ENCODE measurements around the gene AUH.
"Not testable (repeated sequence)": the region's sequence is repeated elsewhere in the genome, so short reads cannot be mapped to it uniquely, and the experiment has no call there.

Gene AUH

DNA sequence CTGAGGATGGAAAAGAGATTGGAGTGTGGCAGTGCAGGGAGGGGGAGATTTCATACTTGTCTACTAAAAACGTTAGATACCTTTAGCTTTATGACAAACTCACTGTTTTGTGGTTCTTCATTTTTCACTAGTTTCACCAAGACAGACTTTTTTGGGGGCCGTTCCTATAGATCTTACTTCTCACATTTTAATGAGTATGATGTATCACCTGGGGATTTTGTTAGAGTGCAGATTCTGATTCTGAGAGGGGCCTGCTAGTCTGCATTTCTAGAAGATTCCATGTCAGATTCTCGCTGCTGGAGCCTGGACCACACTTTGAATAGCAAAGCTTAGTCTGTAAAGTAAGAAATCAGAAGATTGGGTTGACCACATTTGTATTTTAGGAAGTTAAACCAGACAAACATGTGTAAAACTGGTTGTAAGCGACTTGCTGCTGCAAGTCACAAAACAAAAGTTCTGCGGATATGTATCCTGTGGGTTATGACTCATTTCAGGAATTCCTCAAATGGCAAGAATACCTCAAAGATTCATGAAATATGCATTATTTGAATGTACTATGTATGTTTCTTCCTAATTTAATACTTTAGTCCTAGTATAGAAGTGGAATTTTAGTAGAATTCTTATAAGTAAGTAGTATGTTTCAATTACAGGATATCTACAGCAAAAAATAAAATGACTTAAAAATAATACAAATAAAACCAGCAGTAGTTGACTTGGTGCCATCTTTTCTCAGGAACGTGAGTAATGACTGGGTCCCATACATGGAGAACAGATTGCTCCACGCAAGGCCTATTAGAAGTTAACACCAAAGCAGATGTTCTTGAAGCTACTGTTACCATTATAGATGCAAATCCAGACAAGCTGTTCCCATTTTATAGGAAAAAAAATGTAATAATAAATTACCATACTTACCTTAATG is 34.1 kb upstream of the AUH start:
- DNase-seq (ENCODE audit: low read depth, low spot score) = no peak
- Histone ChIP-seq H3K27ac (ENCODE audit: low read length) (no peak overlapping the region), H3K9me3 (ENCODE audit: control insufficient read depth, insufficient read depth, low read length) (no peaks in the 10 kb centered on the region), H3K4me3 (ENCODE audit: low read length) (no peak overlapping the region), H3K4me1 (ENCODE audit: control insufficient read depth, insufficient read depth, low read length) (no peaks in the 10 kb centered on the region), H3K27me3 (ENCODE audit: control insufficient read depth, insufficient read depth, low read length) (no peaks in the 10 kb centered on the region), H3K36me3 (ENCODE audit: control insufficient read depth, insufficient read depth, low read length) (no peaks in the 10 kb centered on the region)
- WGBS (ENCODE audit: insufficient coverage, insufficient read length) = no CpG with 5 or more reads among the region's 7 CpGs

DNA sequence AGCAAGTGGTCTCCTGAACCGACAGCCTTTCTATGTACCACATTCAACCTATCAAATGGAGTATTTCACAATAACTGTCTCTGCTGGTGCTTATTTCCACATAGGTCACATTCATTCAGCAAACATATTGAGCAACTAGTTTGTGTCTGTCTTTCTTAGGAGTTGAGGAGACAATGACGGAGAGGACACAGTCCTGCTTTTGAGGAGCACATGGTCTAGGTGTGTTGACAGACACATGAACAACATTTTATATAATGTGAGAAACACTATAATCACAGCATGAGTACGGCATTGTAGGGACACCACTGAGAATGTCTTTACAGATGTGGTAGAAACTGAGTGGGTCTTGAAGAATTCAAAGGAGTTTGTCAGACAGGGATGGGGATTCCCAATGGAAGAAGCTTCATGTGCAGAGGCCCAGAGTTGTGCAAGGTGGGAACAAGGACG is 33.4 kb upstream of the AUH start:
- Histone ChIP-seq H3K9me3 (ENCODE audit: control insufficient read depth, insufficient read depth, low read length) (no peaks in the 10 kb centered on the region), H3K4me1 (ENCODE audit: control insufficient read depth, insufficient read depth, low read length) (no peaks in the 10 kb centered on the region), H3K36me3 (ENCODE audit: control insufficient read depth, insufficient read depth, low read length) (no peaks in the 10 kb centered on the region), H3K27ac (ENCODE audit: low read length) (no peak overlapping the region), H3K27me3 (ENCODE audit: control insufficient read depth, insufficient read depth, low read length) (no peaks in the 10 kb centered on the region), H3K4me3 (ENCODE audit: low read length) (no peak overlapping the region)
- no CpG with 5 or more reads among the region's 4 CpGs for whole genome bisulfite sequencing (ENCODE audit: insufficient coverage, insufficient read length)
- no peak for DNase-seq (ENCODE audit: low read depth, low spot score)

DNA sequence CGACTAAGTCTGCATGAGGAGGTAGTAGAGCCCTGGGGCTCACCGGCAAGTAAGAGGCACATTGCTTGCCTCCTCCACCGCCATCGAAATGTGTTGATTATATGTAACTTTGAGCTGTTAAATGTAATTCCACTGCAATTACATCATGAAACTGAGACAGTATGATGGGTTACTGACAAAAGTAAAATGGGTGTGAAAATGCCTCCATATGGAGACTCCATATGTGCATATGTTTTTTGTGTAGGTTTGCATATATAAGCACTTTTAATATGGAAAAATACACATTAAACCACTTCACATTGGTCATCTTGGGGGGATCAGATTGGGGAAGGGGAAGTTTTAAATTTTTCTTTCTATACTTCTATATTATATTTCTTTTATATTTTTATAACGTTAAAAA is 32.1 kb upstream of the AUH start:
- DNase-seq (ENCODE audit: low read depth, low spot score) = no peak
- WGBS (ENCODE audit: insufficient coverage, insufficient read length) = 100% methylated on average over 1 of the region's 5 CpGs
- H3K27ac ChIP-seq (ENCODE audit: low read length) = no peak overlapping the region
- H3K4me1 ChIP-seq (ENCODE audit: control insufficient read depth, insufficient read depth, low read length) = no peaks in the 10 kb centered on the region
- H3K36me3 ChIP-seq (ENCODE audit: control insufficient read depth, insufficient read depth, low read length) = no peaks in the 10 kb centered on the region
- no peaks in the 10 kb centered on the region for H3K27me3 ChIP-seq (ENCODE audit: control insufficient read depth, insufficient read depth, low read length)
- no peak overlapping the region for H3K4me3 ChIP-seq (ENCODE audit: low read length)
- no peaks in the 10 kb centered on the region for H3K9me3 ChIP-seq (ENCODE audit: control insufficient read depth, insufficient read depth, low read length)

DNA sequence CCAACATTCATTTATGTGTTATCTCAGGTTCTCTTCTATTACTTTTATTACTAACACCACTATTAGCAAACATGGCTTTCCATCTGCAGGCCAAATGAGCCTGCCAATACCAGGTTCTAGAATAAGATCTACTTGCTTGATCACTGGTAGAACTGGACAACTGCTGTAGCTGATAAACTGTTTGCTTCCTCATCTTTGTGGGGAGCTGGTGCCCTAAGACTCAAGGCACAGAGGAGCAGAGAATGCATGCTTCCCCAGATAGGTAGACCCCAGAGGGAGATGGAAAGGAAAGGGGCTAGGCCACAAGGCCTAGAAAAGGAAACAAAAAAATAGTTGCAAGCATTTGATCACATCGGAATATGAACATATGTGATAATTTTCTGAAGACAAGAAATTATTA is 30.7 kb upstream of the AUH start:
- H3K36me3 ChIP-seq (ENCODE audit: control insufficient read depth, insufficient read depth, low read length) = no peaks in the 10 kb centered on the region
- no peaks in the 10 kb centered on the region for H3K27me3 ChIP-seq (ENCODE audit: control insufficient read depth, insufficient read depth, low read length)
- no peaks in the 10 kb centered on the region for H3K9me3 ChIP-seq (ENCODE audit: control insufficient read depth, insufficient read depth, low read length)
- no peak overlapping the region for H3K4me3 ChIP-seq (ENCODE audit: low read length)
- DNase-seq (ENCODE audit: low read depth, low spot score) = no peak
- no peaks in the 10 kb centered on the region for H3K4me1 ChIP-seq (ENCODE audit: control insufficient read depth, insufficient read depth, low read length)
- no CpG with 5 or more reads among the region's 1 CpG for WGBS (ENCODE audit: insufficient coverage, insufficient read length)
- no peak overlapping the region for H3K27ac ChIP-seq (ENCODE audit: low read length)

DNA sequence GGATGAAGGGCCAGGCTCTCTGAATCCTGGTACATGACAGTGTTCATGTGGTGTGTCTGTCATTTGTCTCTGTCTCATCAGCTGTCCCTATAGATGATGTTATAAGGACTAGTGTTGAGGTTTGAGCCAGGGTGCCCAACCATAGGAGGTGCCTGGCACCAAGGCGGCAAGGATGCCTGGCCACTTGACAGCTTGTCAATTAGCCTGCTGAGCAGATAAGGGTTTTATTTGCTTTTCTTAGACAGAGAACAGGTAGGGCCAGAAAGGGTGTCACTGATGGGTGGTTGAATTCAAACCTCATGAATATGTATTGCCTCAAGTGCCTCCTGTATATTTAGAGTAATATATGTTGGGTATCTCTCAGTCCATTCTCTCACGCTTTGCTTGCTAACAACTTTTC is 30.1 kb upstream of the AUH start:
- no CpG with 5 or more reads among the region's 2 CpGs for WGBS (ENCODE audit: insufficient coverage, insufficient read length)
- H3K9me3 ChIP-seq (ENCODE audit: control insufficient read depth, insufficient read depth, low read length) = no peaks in the 10 kb centered on the region
- no peak for DNase-seq (ENCODE audit: low read depth, low spot score)
- no peaks in the 10 kb centered on the region for H3K36me3 ChIP-seq (ENCODE audit: control insufficient read depth, insufficient read depth, low read length)
- no peaks in the 10 kb centered on the region for H3K4me1 ChIP-seq (ENCODE audit: control insufficient read depth, insufficient read depth, low read length)
- no peak overlapping the region for H3K27ac ChIP-seq (ENCODE audit: low read length)
- no peaks in the 10 kb centered on the region for H3K27me3 ChIP-seq (ENCODE audit: control insufficient read depth, insufficient read depth, low read length)
- H3K4me3 ChIP-seq (ENCODE audit: low read length) = no peak overlapping the region

DNA sequence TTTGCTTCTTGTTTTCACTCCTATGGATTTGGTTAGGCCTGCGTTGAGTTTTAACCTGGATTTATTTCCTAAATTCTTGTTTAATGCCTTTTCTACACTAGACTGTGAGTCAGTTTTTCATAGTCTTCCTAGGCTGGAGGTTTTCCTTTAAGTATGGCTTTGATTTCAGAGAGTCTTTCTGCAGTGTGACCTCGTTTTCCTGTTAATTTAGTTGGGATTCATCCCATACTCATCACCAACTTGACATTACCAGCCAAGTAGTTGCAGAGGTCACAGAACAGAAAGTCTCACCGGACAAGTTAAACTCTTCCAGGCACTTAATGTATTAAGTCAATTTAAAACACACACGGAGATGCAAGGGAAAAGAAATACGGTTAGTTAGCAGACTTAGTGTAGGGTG is 29.7 kb upstream of the AUH start:
- Histone ChIP-seq H3K27me3 (ENCODE audit: control insufficient read depth, insufficient read depth, low read length) (no peaks in the 10 kb centered on the region), H3K4me1 (ENCODE audit: control insufficient read depth, insufficient read depth, low read length) (no peaks in the 10 kb centered on the region), H3K36me3 (ENCODE audit: control insufficient read depth, insufficient read depth, low read length) (no peaks in the 10 kb centered on the region), H3K4me3 (ENCODE audit: low read length) (no peak overlapping the region), H3K27ac (ENCODE audit: low read length) (no peak overlapping the region), H3K9me3 (ENCODE audit: control insufficient read depth, insufficient read depth, low read length) (no peaks in the 10 kb centered on the region)
- WGBS (ENCODE audit: insufficient coverage, insufficient read length) = no CpG with 5 or more reads among the region's 5 CpGs
- no peak for DNase-seq (ENCODE audit: low read depth, low spot score)

DNA sequence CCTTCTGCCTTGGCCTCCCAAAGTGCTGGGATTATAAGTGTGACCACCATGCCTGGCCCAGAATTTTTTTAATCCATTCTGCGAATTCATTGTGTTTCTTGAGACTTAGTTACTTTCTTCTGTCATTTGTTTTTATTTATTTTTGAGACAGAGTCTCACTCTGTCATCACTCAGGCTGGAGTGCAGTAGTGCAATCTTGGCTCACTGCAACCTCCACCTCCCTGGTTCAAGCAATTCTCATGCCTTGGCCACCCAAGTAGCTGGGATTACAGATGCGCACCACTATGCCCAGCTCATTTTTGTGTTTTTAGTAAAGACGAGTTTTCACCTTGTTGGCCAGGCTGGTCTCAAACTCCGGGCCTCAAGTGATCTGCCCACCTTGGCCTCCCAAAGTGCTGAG is 28.0 kb upstream of the AUH start:
- not testable (repeated sequence) for H3K27me3 ChIP-seq (ENCODE audit: control insufficient read depth, insufficient read depth, low read length); H3K9me3 ChIP-seq (ENCODE audit: control insufficient read depth, insufficient read depth, low read length); H3K4me1 ChIP-seq (ENCODE audit: control insufficient read depth, insufficient read depth, low read length); H3K36me3 ChIP-seq (ENCODE audit: control insufficient read depth, insufficient read depth, low read length); H3K4me3 ChIP-seq (ENCODE audit: low read length); DNase-seq (ENCODE audit: low read depth, low spot score); H3K27ac ChIP-seq (ENCODE audit: low read length)
- WGBS (ENCODE audit: insufficient coverage, insufficient read length) = no CpG with 5 or more reads among the region's 4 CpGs

DNA sequence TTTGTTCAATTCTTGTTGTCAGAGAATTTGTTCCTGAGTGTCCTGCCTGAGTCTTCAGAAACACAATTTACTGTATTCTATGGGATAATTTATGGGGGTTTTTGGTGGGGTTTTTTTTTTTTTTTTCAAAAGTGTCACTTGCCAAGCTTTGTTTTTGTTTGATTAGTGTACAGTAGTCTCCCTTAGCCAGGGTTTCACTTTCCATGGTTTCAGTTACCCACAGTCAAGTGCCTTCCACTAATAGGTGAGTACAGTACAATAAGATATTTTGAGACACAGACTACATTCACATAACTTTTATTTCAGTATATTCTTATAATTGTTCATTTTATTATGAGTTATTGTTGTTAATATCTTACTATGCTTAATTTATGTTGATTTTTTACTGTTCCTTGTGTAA is 25.0 kb upstream of the AUH start:
- no peak overlapping the region for H3K27ac ChIP-seq (ENCODE audit: low read length)
- no peaks in the 10 kb centered on the region for H3K9me3 ChIP-seq (ENCODE audit: control insufficient read depth, insufficient read depth, low read length)
- no peak overlapping the region for H3K4me3 ChIP-seq (ENCODE audit: low read length)

DNA sequence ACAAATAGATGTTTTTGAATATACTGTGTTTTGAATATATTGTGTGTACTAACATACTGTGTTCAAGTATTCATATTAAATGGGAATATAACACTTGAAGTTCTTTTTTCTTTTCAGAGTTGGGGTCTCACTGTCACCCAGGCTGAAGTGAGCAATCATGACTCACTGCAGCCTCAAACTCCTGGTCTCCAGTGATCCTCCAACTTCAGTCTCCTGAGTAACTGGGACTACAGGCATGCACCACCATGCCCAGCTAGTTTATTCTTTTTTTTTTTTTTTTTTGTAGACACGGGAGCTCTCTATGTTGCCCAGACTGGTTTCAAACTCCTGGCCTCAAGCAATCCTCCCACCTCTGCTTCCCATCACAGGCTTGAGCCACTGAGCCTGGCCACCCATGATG is 23.2 kb upstream of the AUH start:
- Histone ChIP-seq H3K4me1 (ENCODE audit: control insufficient read depth, insufficient read depth, low read length) (no peaks in the 10 kb centered on the region), H3K27me3 (ENCODE audit: control insufficient read depth, insufficient read depth, low read length) (no peaks in the 10 kb centered on the region), H3K4me3 (ENCODE audit: low read length) (no peak overlapping the region), H3K27ac (ENCODE audit: low read length) (no peak overlapping the region), H3K9me3 (ENCODE audit: control insufficient read depth, insufficient read depth, low read length) (no peaks in the 10 kb centered on the region), H3K36me3 (ENCODE audit: control insufficient read depth, insufficient read depth, low read length) (no peaks in the 10 kb centered on the region)
- DNase-seq (ENCODE audit: low read depth, low spot score) = no peak
- no CpG with 5 or more reads among the region's 1 CpG for WGBS (ENCODE audit: insufficient coverage, insufficient read length)

More for the DNA sequence above, 25.0 kb upstream of the AUH start:
- no peak for DNase-seq (ENCODE audit: low read depth, low spot score)
- Histone ChIP-seq H3K27me3 (ENCODE audit: control insufficient read depth, insufficient read depth, low read length) (no peaks in the 10 kb centered on the region), H3K36me3 (ENCODE audit: control insufficient read depth, insufficient read depth, low read length) (no peaks in the 10 kb centered on the region), H3K4me1 (ENCODE audit: control insufficient read depth, insufficient read depth, low read length) (no peaks in the 10 kb centered on the region)

DNA sequence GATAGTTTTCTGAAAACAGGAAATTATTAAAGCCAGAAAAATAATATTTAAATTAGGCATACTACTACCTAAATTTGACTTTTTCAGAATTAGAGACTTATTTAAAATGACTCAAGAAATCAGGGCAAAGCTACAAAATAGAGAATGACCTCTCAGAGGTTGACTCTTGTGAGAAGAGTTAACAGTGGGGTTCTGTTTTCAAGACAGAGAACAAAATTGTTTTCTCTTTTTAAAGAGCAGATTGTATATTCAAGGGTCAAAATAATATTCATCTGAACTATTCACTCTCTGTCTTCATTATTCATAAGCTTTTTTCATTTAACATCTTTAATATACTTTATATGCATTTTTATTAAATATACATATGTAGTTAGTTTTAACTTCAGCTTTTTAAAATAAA is 21.9 kb upstream of the AUH start:
- Histone ChIP-seq H3K9me3 (ENCODE audit: control insufficient read depth, insufficient read depth, low read length) (no peaks in the 10 kb centered on the region), H3K4me1 (ENCODE audit: control insufficient read depth, insufficient read depth, low read length) (no peaks in the 10 kb centered on the region), H3K27ac (ENCODE audit: low read length) (no peak overlapping the region), H3K4me3 (ENCODE audit: low read length) (no peak overlapping the region), H3K36me3 (ENCODE audit: control insufficient read depth, insufficient read depth, low read length) (no peaks in the 10 kb centered on the region), H3K27me3 (ENCODE audit: control insufficient read depth, insufficient read depth, low read length) (no peaks in the 10 kb centered on the region)
- no peak for DNase-seq (ENCODE audit: low read depth, low spot score)

DNA sequence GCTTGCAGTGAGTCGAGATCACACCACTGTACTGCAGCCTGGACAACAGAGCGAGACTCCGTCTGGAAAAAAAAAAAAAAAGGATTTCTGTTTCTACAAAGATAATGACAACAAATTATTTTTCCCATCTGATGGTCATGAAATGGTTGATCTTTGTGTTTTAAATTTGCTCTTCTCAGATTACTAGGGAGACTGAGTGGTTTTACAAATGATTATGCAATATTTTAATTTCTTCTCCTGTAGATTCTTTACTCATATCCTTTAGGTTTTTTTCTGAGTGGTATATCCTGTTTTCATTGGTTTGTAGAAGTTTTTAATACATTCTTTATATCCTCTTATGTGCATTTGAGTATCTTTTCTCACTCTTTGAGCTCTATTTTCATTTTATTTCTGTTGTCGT is 20.6 kb upstream of the AUH start:
- no CpG with 5 or more reads among the region's 4 CpGs for WGBS (ENCODE audit: insufficient coverage, insufficient read length)
- H3K27me3 ChIP-seq (ENCODE audit: control insufficient read depth, insufficient read depth, low read length) = no peaks in the 10 kb centered on the region
- H3K36me3 ChIP-seq (ENCODE audit: control insufficient read depth, insufficient read depth, low read length) = no peaks in the 10 kb centered on the region
- H3K4me1 ChIP-seq (ENCODE audit: control insufficient read depth, insufficient read depth, low read length) = no peaks in the 10 kb centered on the region
- no peak for DNase-seq (ENCODE audit: low read depth, low spot score)
- H3K4me3 ChIP-seq (ENCODE audit: low read length) = no peak overlapping the region
- no peak overlapping the region for H3K27ac ChIP-seq (ENCODE audit: low read length)
- no peaks in the 10 kb centered on the region for H3K9me3 ChIP-seq (ENCODE audit: control insufficient read depth, insufficient read depth, low read length)
